ENCODE measurements around the gene PARP1.
"Not testable (repeated sequence)": the region's sequence is repeated elsewhere in the genome, so short reads cannot be mapped to it uniquely, and the experiment has no call there.

The PARP1 gene

DNA sequence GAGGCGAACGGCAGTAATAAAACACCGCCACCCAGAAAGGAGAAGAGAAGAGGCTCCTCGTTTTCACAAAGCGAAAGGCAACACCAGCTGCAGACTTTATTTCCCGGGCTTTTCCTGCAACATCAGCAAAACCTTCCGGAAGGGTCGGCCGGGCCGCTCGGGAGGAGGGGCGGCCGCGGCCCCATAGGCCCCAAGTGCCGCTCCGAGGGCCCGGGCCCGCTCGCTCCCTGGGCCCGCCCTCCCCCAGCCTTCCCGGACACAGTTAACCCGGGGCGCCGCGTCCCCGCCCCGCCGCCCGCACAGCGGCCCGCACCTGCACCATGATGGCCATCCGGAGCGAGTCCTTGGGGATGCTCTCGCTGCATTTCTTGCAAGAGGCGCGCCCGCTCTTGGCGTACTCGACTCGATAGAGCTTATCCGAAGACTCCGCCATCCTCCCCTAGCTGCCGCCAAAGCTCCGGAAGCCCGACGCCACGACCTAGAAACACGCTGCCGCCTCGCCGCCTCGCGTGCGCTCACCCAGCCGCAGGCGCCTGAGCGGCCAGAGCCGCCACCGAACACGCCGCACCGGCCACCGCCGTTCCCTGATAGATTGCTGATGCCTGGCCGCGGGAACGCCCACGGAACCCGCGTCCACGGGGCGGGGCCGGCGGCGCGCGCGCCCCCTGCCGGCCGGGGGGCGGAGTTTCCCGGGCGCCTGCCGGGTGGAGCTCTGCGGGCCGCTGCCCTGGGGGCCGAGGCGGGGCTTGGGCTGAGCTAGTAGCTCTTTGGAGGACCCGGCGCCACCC is at the start of gene PARP1:
PARP1 (minus strand) TSS at position 597 of the 788 bp plus-strand sequence; CDS start at position 433, 164 bp downstream.
- DNase-seq (ENCODE audit: low read depth in 2 of 2): peak; percentile 59 to 61

DNA sequence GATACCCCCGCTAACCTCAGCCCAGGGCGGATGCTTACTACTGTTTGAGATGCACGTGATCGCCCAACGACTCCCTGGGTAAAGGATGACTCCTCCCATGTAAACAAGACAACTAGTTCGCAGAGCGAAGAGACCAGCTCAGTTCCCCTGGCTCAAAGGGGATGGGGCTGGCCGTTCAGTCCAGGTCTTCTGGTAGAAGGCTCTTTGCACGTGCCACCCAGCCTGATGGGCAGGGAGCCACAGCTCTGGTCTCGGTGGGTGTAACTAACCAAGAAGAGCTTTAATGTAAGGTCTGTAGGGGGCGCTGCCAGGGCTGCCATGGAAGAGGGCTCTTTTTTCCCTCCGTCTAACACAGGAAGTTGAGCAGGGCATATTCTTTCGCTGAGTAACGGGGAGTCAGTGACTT is 49.4 kb upstream of the PARP1 start:
- no peak for DNase-seq (ENCODE audit: low read depth in 2 of 2)

DNA sequence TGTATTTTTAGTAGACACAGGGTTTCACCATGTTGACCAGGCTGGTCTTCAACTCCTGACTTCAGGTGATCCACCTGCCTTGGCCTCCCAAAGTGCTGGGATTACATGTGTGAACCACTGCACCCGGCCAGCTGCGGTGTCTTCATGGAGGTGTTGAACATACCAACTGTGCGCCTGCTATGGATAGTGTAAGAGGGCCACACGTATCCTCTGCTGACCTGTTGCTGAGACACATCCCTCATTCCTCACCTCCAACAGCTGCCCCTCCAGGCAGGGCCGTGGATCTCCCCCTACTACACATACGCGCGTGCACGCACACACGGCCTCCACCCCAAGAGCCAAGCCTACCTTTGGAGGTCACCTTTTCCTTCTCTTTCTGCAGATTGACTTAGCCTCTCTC is 48.0 kb upstream of the PARP1 start:
- DNase-seq (ENCODE audit: low read depth in 2 of 2): no peak

DNA sequence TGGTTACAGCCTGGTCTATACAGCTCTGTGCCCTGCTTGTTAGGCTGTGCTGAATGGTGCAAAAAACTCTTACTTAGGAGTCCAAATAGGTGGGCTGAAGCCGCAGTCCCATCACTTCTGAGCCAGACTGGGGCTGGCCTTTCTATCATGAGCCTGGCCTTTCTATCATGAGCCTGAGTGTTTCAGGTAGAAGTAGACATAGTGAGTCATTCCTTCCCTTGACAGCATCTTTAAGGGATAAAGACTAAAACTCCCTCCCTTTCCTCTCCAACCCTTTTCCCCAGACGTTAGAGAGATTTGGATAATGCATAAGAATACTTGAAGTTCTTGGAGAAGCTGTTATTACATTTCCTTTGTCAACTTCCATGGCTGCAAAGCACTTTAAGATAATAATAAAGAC is 46.5 kb upstream of the PARP1 start:
- no peak for DNase-seq (ENCODE audit: low read depth in 2 of 2)

DNA sequence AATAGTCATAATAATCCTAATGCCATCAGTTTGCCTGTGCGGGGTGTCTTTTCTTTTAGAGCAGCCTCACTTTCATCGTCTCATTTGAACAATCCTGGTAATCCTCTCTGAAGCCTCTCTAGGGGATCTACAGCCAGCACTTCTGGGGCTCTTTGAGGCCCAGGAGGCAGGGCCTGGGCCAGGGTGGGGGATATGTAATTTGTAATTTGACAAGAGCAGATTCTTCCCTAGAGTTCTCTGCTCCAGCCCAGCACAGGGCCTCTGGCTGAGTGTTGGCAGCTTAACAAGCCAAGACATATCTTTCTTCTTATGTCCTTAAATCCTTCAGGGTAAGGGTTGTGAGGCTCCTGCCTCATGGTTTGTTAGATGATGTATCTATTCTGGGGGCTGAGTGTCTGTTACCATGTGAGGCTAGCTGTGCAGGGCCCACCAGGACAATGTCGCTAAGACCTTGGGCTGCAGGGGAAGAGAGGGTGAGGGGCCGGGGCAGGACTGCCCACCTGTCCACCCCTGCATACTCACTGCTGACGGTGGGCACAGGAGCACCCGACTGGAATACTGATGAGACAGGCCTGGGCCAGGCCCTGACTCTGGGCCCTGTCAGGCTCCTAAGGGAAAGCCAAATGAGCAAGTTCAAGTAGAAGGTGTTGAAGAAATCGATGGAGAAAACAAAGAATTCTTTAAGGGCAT is 45.3 kb upstream of the PARP1 start:
- no peak for DNase-seq (ENCODE audit: low read depth in 2 of 2)

DNA sequence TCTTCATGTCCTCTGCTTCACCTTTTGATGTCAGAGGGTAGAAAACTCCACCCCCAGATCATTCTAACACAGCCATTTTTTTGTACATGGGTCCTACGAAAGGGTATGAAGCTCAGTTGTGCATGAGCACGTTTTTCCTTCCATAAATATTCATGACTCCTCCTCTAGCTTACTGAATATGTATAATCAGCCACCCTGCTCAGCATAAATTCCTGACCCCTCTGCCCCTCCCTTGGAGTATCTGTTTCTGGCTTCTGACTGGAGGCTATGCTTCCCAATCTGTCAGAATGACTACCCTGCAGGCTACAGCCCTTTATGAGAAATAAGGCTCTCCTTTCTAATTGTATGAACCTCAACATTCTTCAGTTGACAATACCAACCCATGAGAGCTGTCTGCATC is 42.8 kb upstream of the PARP1 start:
- DNase-seq (ENCODE audit: low read depth in 2 of 2): no peak

DNA sequence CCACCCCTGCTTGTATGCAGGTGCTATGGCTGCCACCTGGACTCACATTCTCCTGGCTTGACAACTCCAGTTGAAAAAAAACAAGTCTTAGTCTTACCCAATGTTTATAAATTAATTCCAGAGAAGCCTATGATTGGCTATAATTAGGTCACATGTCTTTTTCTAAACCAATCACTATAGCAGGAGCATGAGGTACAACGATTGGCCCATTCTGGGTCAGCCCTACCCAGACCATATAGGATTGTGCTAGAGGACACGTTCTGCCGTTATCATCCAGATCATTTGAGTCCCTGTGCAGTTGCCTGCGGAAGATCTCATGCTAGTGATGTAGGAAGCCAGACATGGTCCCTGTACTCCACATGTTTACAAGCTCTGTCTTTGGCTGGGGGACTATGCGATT is 41.9 kb upstream of the PARP1 start:
- no peak for DNase-seq (ENCODE audit: low read depth in 2 of 2)

DNA sequence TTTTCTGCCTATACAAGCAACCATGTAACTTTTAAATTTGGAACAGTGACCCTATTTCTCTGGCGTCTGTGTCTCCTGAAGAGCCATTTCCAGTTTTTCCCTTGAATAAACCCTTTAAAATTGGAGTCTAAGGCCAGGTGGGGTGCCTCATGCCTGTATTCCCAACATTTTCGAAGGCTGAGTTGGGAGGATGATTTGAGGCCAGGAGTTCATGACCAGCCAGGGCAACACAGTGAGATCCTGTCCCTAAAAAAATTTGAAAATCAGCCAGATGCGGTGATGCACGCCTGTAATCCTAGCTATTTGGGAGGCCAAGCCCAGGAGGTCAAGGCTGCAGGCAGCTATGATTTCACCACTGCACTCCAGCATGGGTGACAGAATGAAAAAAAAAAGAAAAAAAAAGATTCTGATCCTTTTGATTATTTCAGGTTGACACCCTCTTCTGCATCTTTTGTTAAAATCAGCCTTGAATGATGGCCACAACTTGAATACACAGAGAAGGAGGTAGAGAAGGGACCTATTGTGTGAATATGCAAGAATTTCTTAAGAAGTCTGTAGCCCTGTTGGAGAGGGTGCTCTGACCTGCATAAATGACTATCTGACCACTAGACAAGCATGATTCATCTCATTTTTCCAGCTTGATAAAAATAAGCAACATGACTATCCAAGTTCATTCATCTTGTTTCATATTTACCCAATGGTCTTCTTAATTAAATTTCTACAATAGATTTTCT is 40.2 kb upstream of the PARP1 start:
- DNase-seq (ENCODE audit: low read depth in 2 of 2): no peak

DNA sequence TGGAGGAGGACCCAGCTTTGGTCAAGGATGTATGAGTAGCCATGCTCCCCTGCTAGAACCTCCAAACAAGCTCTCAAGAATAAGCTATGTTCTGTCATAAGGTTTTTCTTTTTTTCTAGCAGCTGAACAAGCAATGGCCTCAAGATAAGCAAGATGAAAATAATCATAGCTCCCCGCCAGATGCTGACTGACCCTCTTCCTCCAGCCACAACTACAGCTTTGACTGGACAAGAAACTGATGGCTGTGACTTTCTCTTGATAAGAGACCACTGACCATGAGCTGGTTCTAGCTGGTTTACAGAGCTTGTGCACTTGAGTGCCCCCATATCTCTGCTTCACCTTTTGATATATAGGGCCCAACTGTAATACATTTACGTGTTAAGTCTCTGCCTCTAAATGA is 38.2 kb upstream of the PARP1 start:
- no peak for DNase-seq (ENCODE audit: low read depth in 2 of 2)

DNA sequence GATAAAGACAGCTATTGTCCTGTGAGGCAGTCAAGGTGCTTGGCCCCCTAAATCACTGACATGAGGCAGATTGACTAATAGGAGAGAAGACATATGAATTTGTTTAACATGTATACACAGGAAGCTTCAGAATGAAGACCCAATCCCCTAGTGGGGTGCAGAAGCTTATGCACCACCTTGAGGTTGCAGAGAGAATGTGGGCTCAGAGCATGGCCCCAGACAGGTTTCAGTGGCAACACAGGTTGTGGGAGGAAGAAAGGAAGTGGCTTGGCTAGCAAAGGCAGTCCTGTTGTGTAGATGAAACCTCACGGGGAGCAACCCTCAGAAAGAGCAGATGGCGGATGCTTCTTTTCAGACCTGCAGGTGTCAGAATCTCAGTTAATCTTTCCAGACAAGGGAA is 37.0 kb upstream of the PARP1 start:
- DNase-seq (ENCODE audit: low read depth in 2 of 2): no peak

DNA sequence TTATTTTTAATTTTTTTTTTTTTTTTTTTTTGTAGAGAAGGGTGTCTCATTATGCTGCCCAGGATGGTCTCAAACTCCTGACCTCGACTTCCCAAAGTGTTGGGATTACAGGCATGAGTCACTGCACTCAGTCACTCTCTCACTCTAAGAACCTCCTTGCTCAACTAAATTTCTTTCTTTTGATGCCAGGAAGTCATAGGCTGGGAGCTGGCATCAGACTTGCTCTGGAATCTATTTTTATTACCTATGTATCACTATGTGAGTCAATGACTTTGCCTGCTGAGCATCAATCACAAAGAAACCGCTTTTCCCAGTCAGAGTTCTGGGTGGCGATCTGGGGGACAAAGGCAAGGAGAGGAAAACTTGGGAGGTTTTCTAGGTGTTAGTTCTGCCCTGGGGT is 35.5 kb upstream of the PARP1 start:
- peak; percentile 10 to 14 for DNase-seq (ENCODE audit: low read depth in 2 of 2)

DNA sequence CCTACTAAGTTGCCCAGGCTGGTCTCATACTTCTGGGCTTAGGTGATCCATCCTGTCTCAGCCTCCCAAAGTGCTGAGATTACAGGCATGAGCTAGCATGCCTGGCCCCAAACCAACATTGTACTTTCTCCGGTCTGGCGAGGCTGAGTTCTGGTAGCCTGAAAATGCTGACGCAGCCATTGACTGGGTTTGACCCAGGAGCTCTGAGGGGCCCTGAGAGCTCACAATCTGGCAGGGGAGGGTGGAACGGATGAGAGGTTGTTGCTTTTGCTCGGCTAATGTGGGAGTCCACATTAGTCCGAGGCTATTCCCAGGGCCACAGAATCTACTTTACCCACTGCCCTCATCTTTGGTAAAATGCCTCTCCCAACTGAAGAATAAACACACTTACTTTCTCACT is 35.1 kb upstream of the PARP1 start:
- DNase-seq (ENCODE audit: low read depth in 2 of 2): no peak

DNA sequence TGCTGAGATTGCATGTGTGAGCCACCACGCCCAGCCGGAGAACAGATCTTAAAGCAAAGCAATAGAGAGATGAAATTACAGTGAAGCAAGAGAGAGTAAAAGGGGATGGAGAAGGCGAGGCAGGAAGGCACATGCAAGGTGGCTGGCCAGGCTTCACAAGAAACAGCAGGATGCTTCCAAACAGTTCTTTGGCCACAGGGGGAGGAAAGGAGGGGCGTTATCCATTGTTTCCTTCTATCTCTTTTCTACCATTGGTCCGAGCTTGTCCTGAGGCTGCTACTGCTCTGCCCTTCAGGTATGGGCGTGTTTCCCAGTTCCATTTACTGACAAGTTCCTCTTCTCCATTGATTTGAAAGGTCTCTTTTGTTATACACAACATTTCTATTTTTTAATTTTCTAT is 33.7 kb upstream of the PARP1 start:
- no peak for DNase-seq (ENCODE audit: low read depth in 2 of 2)

DNA sequence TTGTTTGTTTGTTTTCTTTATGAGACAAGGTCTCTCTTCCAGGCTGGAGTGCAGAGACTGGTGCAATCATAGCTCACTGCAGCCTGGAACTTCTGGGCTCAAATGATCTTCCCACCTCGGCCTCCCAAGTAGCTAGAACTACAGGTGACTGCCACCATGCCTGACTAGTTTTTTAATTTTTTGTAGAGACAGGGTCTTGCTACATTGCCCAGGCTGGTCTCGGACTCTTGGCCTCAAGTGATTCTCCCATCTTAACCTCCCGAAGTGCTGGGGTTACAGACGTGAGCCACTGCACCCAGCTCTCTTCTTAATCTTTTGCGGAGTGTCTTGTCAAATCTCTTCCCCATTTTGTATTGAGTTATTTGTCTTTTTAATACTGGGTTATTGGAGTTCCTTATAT is 32.6 kb upstream of the PARP1 start:
- no peak for DNase-seq (ENCODE audit: low read depth in 2 of 2)

DNA sequence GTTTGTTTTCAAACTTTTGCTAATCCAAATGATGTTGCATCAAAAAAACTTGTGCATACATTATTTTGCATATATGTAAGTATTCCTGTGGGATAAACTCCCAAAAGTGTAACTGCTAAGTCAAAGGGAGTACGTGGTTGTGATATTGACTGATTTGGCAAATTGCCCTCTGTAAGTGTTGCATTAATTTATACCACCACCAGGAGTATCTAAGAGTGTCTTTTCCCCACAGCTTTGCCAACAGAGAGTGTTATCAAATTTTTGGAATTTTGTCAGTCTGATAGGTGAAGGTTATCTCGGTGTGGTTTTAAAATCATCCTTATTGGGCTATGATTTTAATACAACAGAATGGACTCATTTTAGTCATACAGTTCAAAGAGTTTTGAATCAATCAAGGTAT is 30.1 kb upstream of the PARP1 start:
- DNase-seq (ENCODE audit: low read depth in 2 of 2): no peak

DNA sequence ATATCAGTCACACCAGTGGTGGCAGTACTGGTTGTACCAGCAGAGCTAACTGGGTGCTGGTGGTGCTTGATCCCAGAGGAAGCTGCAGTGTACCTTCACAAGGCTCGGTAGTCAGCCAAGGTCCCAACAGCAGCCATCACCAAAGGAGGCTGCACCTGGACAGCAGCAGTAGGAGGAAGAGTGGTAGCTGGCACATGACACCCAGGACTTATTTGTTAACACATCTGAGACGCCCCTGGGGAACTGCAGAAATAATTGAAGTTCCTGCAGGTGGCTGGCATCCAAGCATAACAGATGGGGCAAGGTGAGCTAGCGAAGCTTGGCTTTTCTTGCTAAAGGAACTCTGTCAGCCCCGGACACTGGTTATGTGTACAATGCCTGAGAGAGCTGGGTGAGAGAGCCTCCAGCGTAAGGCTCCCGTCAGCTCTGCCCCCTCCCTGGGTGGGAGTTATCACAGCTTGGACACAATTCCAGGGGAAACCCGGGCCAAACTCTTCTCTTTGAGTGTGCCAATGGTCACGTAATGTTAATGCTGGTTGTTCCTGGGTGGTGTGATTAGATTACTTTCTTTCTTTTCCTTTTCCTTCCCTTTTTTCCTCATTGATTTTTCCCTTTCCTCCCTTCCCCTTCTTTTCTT is 29.1 kb upstream of the PARP1 start:
- no peak for DNase-seq (ENCODE audit: low read depth in 2 of 2)

DNA sequence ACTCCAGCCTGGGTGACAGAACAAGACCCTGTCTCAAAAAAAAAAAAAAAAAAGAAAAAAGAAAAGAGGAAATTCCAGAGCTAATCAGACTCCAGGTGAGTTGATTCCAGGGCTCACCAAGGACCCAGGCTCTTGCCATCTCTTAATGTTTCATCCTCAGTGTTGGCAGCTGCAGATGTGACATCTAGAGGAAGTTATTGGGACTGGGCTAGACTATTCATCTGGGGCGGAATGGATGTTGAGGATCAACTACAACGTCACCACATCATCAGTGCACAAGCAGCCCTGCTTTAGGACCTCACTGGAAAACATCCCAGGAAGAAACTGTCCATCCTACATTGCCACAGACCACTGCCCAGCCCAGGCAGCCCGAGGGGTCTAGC is 28.6 kb upstream of the PARP1 start:
- DNase-seq (ENCODE audit: low read depth in 2 of 2): no peak

DNA sequence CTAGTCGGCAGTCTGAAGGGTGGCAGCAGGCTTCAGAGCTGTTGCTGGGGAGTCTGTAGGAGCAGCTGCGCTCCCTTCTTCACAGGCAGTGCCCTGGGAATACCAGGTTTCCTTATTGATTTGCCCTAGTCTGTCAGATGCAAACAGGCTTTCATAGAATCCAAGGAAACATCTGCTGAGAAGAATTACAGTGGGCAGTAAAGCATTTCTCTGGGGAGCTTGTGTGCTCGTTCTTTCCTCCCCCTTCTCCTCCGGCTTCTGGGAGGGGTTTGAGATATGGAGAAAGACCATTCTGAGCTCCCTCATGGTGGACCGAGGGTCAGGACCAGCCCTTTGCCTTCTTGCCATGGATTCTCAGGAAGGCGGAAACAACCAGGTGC is 25.4 kb upstream of the PARP1 start:
- no peak for DNase-seq (ENCODE audit: low read depth in 2 of 2)

DNA sequence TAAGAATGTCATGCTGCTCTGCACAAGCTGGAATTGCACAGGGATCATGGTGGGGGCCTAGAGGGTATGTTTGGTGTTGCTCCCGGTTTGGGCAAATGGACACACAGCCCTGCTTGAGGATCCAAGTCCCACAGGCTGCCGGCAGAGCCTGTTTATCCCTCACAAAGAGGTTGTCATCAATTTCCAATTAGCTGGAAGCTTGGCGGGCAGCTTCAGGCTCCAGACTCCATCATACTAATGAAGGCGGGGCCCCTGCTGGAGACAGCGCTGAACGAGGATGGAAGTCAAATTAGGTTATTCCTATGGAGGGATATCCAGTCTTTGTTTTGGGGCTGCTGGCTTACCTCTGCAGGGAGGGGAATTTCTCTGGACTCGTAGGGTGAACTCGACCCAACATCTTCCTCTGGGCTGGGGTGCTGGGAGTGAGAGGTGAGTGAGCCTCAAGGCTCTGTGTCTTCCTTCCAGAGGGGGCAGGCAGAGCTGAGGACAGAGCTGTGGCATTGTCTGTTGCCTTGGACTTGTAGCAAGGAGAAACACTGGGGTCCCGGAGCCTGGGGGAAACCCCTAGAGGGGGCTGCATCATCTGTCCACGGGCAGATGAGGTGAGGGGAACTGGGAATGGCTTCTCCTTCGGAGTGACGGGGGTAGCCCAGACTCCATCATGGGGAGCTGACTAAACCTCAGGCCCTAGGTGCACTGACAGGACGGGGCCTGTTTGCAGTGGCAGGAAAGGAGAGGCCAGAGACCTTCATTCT is 24.9 kb upstream of the PARP1 start:
- no peak for DNase-seq (ENCODE audit: low read depth in 2 of 2)

DNA sequence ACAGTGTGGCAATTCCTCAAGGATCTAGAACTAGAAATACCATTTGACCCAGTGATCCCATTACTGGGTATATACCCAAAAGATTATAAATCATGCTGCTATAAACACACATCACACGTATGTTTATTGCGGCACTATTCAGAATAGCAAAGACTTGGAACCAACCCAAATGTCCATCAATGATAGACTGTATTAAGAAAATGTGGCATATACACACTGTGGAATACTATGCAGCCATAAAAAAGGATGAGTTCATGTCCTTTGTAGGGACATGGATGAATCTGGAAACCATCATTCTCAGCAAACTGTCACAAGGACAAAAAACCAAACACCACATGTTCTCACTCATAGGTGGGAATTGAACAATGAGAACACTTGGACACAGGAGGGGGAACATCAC is 24.0 kb upstream of the PARP1 start:
- not testable (repeated sequence) for DNase-seq (ENCODE audit: low read depth in 2 of 2)

DNA sequence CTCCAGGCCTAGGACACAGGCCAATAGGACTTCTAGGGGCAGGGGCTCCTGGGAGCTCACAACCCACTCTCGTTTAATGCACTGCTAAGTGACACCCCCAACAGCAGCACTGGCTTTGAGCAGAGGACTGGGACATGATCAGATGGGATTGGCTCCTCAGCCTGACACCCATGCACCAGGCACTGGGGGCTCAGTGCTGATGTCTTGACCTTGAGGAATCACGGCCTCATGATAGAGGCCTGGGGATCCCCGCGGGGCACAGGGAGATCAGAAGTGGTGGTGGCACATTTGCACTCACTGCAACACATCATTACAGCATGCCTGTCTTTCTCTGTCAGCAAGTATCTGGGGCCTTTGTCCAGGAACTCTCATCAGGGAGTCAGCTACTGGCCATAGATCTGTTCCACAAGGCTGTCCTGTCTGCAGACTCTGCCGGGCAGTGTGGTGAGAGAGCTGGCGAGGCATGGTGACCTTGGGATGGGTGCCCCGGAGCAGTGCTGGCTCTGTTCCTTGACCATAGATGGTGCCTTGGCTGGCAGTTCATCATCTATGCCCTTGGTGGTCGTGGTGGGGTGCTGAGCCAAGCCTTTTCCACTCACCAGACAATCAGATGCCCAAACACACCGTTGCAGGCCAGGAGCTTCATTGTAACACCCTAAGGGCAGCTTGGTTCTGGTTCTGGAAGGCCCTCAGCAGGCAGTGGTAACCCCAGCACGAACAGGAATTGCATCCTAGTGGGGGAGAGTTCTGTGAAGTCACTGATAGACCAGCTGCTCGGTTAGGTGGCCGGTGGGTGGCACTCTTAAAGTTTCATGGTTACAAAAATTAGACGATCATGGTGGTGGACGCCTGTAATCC is 22.2 kb upstream of the PARP1 start:
- no peak for DNase-seq (ENCODE audit: low read depth in 2 of 2)
